Germinal center (tissue), 1 donor: ENCODE measurements around the gene ATP10B.

Source experiments
- DNase-seq: peaks from one replicate; pipeline ENCODE4 v3.0.0; 2012; ENCODE audit warnings: mixed read lengths, low spot score

ATP10B gene

DNA sequence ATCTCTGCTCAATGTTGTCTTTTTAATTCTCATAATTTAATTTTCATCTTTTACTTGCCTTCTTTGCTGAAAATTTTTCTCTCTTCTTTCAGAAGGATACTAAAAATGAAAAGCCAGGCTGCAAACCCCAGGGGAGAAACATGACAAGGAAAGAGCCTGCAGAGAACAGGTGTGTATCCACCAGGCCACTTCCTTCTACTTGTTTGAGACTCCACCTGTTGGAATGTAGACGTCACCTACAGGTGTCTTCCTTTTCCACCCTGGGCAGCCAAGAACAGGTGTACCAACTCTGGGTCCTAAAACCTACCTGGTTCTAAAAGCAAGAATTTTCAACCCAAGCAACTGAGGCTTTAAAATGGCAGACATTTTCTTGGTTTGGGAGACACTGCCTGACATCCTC lies 166.8 kb downstream of the ATP10B start:
- DNase-seq = no peak

DNA sequence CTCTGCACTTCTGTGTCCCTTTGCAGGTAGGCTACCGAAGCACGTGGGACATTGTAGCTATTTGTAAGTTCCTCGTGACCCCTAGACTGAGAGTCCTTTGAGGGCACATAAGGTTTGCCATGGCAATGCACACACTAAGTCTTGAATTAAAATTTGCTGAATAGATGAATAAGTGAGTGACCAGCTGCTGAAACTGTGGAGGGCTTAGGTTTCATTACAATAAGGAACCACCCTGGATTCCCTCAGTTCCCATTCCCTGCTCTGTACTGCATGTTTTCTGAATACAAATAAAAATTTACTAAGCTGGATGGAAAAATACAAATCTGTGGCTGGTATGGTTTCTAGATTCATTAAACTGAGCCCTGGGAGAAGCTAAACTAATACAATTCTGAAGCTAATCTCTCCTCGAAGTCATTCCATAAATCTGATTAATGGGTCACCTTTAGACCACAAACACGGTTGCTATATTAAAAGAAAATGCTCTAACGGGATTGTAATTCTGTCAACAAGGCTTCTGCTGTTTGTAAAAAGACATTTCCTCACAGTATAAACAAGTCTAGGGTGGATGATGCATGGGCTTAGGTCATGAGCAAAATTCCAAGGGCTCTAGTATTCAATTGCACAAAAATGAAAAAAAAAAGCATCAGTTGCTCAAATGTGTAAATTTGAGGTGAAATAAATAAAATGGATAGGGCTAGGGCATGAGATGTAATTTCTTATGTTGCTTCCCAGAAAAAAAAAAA lies 172.3 kb downstream of the ATP10B start:
- no peak for DNase-seq

GRCh38 chr5:160675988-160676387 lies 176.0 kb downstream of the ATP10B start:
- no peak for DNase-seq

DNA sequence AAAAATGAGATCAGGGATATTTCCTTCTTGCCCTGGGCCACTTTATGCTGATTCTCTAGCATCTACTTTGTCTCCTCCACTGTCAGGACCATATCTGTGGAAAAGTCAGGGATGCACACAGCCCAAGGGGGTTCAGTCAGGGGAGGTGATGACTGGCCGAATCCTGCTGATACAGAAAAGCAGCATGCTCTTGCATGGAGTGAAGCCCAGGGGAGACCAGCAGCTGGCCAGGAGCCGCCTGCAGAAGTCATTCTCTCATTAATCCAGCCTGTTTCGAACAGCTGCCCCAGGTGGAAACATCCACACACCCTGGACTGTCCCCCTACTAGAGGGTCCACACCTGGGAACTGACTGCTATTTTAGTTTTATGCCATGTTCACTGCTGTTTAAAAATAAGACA lies 177.1 kb downstream of the ATP10B start:
- no peak for DNase-seq

GRCh38 chr5:160672521-160672920 lies 179.5 kb downstream of the ATP10B start:
- DNase-seq = no peak

GRCh38 chr5:160668356-160668755 lies 183.7 kb downstream of the ATP10B start:
- no peak for DNase-seq

DNA sequence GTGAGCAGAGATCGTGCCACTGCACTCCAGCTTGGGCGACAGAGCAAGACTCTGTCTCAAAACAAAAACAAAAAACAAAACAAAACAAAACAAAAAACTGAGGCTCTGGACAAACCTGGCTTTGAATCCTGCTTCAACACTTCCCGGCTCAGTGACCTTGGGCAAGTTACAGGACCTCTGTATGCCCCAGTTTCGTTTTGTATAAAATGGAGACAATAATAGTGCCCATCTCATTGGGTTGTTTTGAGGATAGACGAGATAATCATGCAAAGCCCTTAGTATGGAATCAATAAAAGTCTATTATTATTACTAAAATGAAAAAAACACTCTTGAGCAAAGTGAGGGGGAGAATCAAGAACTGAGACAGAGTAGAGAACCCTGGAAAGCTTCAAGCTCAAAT lies 184.9 kb downstream of the ATP10B start:
- DNase-seq = no peak

GRCh38 chr5:160665460-160665859 lies 186.6 kb downstream of the ATP10B start:
- DNase-seq = no peak

DNA sequence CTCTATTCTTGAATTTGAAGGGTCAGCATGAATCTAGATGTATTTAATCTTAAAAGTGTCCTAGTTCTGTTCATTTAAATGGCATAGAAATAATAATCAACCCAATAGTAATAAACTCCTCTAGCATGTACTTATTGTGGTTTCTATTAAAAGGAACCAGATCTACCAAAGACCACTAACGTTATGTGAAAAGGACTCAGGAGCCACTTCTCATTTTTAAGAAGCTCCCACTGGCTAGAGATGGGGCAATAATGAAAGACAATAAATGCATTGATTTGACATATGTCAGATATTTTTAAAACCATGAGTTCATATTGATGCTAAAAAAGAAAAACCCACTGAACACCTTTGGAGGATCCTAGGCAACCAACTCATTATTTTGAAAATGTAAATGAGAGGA lies 191.9 kb downstream of the ATP10B start:
- no peak for DNase-seq

DNA sequence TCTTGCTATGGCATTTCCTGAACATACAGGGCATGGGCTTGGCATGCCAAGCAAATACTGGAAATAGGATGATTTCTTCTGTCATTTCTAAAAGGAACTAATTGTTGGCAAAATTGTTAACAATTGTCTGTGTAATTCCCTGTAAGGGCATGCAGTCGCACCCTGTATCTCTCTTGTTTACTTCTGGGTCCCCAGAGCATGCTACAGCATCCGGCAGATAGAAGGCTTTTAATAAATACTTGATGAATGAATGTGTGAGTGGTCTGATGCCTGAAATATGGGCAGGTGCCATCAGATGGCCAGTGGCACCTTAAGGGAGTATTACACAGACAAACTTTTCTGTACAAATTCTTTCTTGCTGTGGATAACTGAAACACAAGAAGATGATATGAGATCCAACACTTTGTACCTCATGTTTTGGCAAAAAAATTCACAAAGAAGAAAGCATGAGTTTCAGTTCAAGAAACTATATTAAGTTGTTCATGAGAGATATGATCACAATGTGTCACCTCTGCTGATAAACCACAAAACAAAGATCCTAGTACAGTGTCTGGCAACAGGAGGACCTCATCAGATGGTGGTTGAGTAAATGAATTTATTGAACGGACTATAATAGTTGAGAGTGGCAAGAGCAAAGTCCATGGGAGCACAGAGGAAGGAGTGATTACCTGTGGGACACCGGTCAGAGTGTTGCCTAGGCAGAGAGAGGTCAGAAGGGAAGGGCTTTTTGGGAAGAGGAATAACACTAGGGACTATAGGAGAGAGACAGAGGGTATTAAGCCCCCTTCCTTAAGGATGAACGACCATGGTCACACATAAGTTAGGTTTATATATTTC lies 194.2 kb downstream of the ATP10B start:
- DNase-seq = no peak

DNA sequence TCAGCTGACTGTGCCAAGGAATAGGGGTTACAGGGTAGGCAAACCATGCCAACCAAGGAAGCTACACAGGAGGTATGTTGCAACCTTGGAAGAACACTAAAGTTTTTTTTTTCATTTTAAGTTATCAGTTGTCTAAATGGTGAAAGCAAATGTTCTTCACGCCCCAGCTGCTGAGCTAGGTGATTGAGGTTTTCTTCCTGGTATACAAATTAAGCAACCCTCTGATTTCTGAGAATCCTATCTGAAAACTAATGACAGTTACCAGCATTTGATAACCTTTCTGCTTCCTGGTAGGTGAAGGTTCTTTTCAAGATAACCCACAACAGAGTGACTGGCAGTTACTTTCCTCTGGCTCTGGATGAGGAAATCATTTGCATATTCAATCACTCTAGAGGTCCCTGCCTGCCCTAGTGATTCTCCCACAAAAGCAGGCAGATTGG lies 194.9 kb downstream of the ATP10B start:
- DNase-seq = no peak

DNA sequence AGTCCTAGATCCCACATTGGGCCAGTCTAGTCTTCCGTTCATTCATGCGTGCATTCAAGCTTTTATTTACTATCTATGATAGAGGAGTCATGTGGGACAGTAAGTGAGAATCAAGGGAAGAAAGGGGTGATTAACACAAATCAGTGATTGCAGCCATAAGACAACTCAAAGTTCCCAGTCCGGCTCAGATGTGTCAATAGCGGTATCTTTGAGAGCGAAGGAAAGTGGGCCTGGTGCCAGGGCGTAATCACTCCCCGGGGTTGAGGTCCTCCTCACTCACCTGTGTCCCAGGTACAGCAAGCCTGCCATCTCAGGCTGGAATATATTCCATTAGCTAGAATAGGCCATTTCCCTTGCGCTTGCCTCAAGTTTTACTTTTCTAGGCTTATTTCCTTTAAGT lies 196.3 kb downstream of the ATP10B start:
- no peak for DNase-seq

DNA sequence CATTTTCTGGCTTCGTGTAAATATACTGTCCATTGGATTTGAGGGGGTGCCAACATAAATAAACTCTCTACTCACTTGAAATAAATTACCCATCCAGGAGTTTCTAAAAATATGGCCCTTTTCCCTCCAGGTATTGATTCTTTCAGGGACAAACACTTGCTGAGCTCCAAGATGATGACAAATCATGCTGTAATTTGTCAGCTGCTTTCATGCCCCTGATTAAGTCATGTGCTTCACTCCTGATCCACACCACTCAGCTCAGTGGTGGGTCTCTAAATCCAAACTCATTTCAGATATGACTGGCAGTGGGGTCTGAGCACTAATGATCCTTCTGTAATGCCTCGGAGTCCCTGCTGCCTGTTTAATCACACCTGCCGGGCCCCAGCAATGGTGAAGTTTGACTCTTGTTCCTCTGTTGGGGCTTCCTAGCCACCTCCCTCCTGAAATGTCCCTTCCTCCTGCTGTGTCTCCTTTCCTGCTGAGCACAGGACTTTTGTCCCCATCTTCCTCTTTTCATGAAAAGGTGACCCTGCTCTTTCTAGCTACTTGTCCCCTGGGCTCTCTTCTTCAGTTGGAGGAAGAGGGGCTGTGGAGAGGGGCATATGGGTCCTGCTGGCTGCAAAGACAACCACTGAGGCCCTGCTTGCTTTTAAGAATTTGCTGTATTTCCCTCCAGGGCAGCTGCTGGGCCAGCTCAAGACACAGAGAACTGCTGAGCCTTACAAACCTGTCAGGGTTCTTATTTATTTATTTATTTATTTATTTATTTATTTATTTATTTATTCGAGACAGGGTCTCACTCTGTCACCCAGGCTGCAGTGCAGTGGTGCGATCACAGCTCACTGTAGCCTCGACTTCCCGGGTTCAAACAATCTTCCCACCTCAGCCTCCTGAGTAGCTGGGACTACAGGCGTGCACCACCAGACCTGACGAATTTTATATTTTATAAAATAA lies 200.0 kb downstream of the ATP10B start:
- no peak for DNase-seq

- DNase-seq = no peak
These were observed 202.7 kb downstream of the ATP10B start for GRCh38 chr5:160649304-160649703.

GRCh38 chr5:160646033-160646432 lies 206.0 kb downstream of the ATP10B start:
- no peak for DNase-seq

DNA sequence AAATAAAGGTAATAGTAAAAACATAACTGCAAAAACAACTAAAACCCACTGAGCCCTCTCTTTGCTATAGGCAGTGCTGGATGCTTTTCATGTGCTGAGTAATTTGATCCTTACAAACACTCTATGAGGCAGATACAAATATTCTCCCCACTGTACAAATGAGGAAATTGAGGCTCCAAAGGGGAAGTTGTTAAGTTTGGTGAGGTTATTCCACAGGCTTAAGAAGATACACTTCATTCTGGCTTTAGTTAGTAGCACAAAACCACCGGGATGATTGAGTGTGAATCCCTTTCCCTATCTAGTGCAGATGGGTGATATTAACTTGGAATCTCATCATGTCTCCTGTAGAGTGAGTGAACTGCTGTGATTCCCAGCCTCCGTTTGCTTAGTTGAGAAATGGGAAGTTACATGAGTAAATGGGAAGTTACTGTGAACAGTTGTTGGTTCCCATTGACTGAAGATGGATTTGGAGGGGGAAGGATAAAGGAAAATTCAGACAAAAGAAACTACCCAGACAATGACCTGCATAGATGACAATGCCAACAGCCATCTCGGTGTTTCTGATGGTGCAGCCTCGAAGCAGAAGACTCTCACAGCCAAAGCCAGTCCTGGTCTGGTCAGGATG lies 208.3 kb downstream of the ATP10B start:
- DNase-seq = no peak

GRCh38 chr5:160641405-160641804 lies 210.6 kb downstream of the ATP10B start:
- DNase-seq = no peak

DNA sequence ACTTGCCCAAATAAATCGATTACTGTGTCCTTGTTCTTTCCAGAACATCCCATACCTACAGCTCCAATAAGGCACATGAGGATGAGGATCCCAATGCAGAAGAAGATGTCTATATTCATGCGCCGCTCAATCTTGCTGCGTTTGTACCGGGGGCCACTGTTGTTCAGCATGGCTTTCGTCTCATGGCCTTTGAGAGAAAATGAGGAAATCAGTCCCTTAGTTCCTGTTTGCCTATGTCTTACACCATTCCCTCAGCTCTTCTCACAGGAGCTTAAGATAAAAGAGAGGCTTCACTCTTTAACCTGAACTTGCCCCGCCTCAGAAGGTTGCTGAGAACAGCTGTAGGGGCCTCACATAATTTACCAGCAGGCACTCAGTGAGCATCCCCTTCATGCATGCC lies 211.6 kb downstream of the ATP10B start:
- DNase-seq = no peak

GRCh38 chr5:160638161-160638742 lies 213.8 kb downstream of the ATP10B start:
- DNase-seq = no peak

- DNase-seq = no peak
These were observed 214.5 kb downstream of the ATP10B start for GRCh38 chr5:160637357-160638090.

- no peak for DNase-seq
These were observed 216.3 kb downstream of the ATP10B start for GRCh38 chr5:160635663-160636062.
